NCI-H2227 treated with DMSO at 0.1 percent for 48 hours (cell line): Measurements from ENCODE around the gene PLEKHH3.
A peak's percentile ranks its signal among the peaks of the same experiment; 100 is the strongest.
"Not testable (repeated sequence)": the region's sequence is repeated elsewhere in the genome, so short reads cannot be mapped to it uniquely, and the experiment has no call there.

ENCODE experiments used
- DNase-seq: peaks from one replicate; lab custom pipeline; 2025; lab: John Stamatoyannopoulos, UW

PLEKHH3 gene

DNA sequence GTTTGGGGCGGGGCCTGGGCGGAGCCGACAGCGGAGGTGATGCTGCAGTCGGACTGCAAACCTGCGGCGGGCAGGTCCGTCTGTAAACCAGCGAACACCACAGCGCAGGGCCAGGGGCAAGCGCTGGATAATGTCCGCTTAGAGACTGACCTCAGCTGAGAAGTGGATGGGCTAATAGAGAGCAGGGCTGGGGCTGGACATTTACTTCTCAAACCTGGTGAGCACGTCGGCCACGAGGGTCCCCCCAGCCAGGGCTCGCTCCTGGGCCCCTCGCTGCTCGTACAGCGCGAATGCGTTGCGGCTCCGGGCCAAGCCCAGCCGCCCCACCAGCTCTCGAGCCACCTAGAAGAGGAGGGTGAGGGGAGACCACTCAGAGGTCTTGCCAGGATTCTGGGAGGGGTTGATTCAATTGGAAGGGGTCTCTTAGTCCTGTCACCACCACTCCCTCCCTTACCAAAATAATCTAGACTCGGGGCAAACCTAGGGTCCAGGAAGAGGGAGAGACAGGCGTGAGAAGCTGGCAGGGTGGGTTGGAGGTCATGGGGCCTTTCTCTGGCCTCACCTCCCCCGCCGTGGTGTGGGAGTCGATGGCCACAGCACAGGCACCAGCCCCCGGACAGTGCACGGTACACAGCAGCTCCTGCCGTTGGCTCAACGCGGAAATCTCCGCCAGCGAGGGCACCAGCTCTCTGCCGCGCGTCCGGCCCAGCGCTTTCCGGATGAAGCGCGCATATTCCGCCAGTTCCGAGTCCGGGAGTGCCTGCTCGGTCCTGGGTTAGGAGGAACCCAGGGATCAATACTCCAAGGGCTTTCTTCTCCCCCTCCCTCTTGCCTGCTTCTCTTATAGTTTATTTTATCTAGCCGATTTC lies 5.8 kb downstream of the PLEKHH3 start:
- no peak for DNase-seq

DNA sequence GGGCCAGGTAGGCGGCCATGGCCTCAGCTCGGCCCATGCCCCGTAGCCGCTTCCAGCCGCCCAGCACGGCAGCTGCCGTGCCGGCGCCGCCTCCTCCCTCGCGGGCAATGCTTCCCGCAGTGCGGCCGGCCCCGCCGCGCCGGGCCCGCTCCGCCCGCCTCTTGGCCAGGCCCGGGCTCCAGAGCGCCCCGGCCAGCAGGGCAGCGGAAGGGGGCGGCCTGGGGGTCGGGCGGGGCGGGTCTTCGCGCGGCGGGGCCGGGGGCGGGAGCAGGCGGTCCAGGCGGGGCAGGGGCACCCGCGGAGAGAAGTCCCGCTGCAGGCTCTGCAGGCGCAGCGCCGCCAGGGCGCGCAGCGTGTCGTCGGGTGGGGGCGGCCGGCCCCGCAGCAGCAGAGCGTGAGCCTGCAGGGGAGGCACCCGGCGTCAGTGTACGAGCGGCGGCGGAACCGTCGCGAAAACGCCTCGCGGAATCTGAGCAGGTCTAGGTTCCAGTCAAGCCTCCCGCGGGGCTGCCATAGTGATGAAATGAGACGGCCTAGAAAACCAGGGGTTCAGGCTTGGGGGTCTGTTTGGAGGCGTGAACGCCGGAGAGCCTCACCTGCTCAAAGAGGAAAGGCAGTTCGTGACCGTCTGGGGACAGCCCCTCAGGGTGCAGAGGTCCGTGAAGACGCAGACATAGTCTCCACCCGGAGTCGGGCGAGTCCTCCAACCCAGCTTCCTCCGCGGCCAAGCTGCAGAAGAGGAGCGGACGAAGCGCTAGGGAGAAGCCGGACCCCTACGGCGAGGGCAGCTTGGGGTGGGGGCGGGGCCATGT lies 6.6 kb downstream of the PLEKHH3 start:
- no peak for DNase-seq

DNA sequence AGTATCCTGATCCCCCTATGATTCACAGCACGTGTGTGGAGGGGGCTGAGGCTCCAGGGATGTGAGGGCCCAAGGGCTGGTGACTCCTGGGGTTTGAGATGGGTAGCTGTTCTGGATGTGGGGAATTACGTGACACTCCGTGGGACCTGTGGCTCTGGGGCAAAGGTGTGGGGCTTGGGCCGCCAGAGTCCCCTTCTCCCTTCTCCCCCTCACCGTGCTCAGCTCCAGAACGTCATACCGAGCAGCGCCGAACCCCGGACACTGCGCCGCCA lies 7.2 kb downstream of the PLEKHH3 start:
- DNase-seq = no peak

DNA sequence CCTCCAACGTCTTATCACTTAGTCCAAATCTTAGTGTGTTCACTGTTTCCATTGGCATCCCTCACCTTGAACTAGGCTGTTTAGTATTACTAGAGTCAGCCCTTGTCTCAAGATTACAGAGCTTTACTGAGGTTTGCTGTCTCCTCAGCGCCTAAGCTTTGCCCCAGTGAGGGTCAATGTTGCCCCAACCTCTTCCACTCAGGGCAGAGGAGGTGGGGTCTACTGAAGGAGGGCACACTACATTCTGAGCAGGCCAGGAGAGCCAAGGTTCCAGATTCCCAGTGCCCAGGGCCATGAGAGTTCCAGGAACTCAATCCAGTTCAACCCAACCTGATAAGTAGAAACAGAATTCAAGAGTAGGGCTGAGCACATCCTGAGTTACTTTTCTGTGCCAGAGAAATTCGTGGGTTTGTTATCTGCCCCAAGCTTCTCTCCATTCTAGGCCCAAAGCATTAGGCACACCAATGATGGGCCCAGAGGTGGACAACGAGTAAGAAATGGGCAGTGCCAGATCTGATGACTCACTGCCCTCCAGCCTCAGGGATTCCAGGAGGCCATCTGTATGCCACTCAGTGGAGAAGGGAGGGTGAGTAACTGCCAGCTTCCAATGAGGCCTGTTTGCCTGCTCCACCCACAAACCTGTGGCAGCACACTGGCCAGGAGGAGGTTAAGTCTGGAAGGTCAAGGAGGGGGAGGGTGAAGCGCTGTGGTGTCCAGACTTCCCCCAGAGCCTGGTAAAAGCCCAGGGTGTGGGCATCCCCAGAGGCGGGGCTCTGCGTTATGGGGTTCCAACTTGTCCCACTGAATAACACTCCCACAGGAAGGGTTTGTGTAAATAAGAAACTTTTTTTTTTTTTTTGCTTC lies 9.5 kb downstream of the PLEKHH3 start:
- no peak for DNase-seq

DNA sequence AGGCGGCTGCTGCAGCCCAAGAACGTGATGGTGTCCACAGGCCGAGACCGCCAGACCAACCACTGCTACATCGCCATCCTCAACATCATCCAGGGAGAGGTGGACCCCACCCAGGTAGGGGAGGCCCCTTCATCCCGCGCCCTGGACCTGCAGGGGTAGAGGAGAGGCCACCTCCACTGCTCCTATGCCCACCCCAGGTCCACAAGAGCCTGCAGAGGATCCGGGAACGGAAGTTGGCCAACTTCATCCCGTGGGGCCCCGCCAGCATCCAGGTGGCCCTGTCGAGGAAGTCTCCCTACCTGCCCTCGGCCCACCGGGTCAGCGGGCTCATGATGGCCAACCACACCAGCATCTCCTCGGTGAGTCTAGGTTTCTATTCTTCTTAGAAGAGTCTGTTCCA lies 10.7 kb downstream of the PLEKHH3 start:
- DNase-seq = not testable (repeated sequence)

DNA sequence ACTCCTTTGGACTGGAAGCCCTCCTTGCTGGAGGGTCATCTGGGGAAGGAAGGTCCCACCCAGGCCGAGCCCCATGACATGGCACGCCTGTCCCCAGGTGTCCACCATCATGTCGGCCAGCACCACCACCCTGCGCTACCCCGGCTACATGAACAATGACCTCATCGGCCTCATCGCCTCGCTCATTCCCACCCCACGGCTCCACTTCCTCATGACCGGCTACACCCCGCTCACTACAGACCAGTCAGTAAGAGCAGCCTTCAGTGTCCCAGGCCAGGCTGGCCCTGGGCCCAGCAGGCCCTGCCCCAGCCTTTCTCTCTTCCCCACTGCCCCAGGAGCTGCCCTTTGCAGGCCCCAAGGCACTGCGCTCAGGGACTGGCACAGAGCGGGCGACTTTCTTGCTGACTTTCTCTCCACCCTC lies 11.2 kb downstream of the PLEKHH3 start:
- DNase-seq = no peak

DNA sequence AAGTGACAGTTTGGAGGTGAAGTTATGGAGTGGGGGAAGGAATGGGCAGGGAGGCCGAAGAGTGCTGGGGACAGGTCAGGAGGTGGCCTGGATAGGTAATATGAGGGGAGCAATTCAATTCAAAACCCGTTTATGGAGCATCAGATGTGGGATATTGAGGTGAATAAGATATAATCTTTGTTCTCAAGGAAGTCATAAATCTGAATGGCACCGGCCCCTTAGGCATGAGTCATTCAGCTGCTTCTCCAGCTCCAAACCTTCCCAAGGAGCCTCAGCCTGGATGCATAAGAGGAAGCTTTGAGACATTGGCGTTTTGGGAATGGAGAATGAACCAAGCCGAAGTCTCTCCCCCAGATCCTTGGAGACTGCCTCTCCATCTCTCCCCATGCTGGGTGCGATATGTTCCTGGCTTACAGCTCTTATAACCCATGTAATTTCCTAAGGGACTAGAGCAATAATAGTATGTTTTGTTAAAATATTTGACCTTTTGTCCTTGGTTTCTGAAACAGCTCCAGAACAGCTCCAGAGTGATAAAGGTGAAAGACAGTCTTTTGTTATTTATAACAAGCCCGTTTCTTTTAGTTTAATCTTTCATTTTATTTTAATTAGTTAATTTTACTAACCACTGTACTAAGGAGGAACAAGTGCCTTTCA lies 16.0 kb downstream of the PLEKHH3 start:
- no peak for DNase-seq

DNA sequence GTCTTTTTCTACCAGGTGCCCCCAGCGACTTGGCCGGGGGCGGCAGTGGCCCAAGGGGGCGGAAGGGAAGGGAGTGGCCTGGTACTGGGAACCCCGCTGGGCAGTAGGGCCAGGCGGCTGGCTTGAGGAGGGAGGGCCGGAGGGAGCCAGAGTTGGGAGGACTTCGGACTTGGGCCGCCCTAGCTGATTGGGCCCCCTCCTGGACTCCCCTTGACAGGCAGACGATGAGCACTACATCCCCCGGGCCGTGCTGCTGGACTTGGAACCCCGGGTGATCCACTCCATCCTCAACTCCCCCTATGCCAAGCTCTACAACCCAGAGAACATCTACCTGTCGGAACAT lies 16.9 kb downstream of the PLEKHH3 start:
- not testable (repeated sequence) for DNase-seq

DNA sequence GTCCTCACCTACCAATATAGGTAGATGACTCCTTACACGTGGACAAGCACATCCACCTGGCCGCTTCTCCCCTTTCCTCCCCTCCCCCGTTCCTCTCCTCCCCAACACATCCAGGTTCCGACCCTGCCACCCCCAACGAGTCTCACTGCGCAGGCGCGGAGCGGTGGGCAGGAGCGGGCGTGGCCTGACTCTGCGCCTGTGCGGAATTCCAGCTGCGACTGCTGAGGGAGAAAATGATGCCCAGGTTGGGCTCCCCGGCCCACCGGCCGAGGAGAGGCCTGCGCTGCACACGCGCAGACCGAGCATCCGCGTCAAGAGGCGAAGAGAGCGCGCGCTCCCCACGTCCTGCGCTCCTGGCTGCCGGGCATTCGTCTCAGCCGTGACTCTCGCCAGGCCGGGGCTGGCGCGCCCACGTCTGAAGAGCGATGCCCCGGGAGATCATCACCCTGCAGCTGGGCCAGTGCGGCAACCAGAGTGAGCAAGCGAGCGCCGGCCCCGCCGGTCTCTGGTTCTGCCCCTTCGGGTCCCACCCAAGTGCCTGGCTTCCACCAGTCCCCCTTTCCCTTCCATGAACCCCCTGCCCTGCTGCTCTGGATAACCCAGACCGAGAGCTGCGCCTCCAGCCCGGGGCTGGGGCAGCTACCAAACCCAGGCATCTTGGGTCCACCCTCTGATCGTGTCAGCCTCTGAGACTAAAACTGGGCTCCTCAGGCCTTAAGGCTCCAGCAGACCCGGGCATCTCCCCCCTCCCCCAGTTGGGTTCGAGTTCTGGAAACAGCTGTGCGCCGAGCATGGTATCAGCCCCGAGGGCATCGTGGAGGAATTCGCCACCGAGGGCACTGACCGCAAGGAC lies 17.5 kb downstream of the PLEKHH3 start, which contains the start of gene TUBG2:
TSS of gene TUBG2 (plus strand) at position 206 of the 853 bp plus-strand sequence. CDS start at position 426, 220 bp downstream.
- DNase-seq = peak; percentile 95

DNA sequence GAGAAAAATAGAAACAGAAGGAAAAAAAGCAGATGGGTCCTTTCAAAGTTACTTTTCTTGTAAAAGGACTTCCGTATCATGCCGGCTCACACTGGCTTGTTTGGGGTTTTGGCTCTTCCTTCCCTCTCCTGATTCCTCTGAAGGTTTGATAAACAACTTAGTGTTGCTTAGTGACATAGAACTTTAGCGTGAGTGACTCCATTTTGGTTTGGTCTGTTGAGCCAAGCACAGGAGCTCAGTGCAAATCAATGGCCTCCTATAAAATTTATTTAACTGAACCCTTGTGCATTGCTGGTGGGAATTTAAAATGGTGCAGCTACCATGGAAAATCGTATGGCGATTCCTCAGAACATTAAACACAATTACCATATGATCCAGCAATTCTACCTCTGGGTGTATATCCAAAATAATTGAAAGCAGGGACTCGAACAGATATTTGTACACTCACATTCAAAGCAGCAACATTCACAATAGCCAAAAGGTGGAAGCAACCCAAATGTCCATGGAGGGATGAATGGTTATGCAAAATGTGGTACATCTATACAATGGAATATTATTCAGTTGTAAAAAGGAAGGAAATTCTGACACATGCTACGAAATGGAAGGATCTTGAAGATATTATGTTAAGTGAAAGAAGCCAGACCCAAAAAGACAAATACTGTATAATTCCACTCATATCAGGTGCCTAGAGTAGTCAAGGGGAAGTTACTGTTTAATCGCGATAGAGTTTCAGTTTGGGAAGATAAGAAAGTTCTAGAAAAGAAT lies 18.8 kb downstream of the PLEKHH3 start:
- DNase-seq = no peak

DNA sequence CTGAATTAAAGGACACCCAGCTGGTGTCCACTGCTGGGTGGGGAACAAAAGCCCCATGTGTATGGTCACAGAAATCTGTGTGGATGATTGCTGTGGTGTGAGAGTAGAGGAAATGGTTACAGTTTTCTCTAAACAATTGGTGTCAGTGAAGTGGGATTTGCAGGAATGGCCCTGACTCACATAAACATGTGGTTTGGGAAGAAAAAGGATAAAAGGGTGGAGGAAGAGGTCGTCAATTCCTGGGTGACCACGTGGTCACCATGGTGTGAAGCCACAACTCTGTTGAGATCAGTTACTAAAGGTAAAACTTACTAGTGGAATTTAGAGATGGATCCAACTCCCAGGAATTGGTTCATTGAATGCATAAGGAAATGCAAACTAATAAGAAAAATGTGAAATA lies 21.3 kb downstream of the PLEKHH3 start:
- DNase-seq = no peak

DNA sequence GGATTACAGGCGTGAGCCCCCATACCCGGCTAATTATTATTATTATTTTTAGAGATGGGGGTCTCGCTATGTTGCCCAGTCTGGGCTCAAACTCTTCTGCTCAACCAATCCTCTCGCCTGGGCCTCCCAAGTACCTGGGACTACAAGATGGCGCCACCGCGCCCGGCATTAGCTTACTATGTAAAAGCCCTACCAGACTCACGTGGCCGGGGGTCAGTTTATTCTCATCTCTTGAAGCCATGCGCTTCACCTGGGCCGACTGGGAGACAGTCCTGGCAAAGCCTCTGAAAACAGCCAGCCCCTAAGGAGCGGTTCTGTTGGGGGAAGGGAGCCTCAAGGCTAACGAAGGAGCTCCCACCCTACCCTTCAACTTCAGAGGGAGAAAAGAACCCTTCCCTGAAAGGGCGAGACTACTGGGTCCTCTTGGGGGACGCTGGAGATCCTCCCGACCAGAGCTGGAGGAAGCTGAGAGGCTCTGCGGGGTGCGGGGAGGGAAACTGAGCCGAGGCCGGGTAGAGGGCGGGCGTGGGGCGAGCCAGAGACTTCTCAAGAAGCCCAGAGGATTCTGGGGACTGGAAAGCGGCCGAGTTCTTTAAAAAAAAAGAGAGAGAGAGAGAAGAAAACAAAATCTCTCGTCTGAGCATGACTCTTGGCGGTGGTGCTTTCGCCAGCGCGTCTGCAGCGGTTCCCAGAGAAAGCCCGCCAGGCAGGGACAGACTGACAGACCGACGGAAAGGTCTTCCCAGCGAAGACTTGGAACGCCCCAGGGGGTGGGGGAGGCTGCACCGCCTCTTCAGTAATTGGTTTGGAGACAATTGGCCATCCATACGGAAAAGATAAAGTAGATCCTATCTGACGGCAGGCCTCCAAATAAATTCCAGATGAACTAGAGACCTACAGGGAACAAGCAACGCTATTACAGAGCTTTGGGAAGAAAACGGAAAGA lies 23.3 kb downstream of the PLEKHH3 start:
- peak; percentile 57 for DNase-seq

DNA sequence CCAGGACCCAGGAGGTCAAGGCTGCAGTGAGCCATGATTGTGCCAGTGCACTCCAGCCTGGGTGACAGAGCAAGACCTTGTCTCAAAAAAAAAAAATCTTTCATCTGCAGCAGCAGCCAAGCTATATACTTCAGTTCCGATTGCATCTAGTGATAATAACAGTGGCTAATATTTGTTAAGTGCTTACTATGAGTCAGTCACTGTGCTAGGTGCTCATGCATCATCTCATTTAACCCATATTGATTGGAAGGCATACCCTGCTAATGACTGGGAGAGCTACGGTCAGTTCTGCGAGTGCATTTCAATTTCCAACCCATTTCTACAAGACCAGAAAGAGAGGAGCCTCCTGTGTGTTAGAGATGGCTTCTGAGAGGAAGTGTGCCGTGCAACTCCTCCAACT lies 25.4 kb downstream of the PLEKHH3 start:
- DNase-seq = no peak

DNA sequence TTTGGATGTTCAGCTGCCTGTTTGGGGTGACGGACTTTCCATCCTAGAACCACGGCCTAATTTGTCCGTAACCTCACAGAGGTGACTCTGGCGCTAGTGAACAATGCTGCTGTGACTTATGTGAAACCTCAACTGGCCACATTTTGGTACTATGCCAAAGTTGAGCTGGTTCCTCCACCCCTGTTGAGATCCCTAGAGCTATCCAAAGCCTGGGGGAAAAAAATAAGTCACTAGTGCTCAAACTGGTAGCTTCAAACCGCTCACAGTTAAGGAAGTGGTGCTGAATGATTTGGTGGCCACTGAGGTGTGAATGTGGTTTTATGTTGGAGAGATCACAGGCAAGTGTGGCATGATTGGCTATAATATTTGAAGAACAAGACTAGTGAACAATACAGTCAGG lies 29.0 kb downstream of the PLEKHH3 start:
- no peak for DNase-seq

DNA sequence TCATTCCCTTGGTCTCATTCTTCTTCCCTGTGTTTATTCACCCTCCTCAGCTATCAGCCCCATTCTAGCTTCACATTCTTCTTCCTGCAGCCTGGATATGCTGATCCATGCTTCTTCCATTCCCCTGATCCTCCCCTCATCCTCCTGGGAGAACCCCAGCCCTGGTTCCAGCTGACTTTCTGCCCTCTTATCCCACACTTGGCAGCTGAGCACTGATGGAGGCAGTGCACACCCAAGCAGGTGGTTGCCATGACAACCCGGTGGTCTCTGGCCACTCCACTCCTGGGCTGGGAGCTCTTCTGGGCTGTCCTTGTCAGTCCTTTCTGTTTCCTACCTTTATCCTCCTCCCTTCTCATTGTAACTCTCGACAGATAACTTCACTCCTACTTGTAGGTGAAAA lies 34.5 kb downstream of the PLEKHH3 start:
- DNase-seq = no peak

DNA sequence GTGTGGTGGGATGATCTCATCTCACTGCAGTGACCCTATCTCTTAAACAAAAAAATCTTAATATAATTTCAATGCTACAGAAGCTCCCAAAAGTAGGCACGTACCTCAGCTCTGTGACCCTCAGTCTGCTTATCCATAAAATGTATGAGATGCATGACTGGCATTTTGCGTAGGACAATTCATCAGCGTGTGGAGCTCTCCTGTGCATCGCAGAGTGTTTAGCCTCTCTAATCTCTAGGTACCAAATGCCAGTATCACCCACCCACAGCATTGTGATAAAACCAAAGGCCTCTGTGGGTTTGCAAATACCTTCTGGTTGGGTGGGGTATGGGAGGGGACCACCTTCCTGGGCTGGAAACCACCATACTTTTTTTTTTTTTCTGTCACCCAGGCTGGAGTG lies 36.7 kb downstream of the PLEKHH3 start:
- no peak for DNase-seq

DNA sequence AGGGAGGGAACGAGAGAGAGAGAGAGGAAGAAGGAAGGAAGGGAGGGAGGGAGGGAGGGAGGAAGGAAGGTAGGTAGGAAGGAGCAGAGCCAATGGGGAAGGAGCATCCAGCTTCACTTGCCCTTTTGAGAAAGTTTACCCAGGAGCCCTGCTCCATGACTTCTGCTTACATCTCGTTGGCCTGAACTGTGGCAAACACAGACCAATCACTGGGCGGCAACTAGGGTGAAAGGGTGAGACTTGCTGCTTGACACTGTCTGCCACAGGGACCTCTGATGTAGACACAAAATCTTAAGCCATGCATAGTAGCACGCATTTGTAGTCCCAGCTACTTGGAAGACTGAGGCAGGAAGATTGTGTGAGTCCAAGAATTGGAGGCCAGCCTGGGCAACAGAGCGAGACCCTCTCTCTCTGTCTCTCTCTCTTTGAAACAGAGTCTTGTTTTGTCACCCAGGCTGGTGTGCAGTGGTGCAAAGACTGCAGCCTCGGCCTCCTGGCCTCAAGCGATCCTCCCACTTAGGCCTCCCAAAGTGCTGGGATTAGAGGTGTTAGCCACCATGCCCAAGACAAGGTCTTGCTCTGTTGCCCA lies 37.2 kb downstream of the PLEKHH3 start:
- no peak for DNase-seq

DNA sequence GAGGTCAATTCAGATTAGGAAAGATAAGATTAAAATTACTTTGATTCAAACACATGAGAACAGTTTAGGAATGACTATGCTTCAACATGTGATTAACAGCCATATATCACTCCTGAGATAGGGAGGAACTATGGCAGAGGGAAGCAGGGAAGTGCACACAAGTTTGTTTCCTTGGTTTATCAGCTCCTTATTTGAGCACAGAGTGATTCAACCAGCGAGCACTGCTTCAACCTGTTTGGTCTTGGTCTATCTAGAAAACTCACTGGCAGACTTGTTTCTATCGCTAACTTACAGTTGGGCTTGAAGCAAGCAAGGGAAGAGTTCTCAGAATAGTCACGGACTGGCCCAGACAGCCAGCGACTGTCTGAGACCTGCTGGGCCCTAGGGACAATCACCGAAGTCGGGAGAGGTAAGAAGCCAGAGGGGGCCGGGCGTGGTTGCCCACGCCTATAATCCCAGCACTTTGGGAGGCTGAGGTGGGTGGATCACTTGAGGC lies 43.8 kb downstream of the PLEKHH3 start:
- DNase-seq = no peak
